ENCODE measurements around the gene IFNA6.
"Not testable (repeated sequence)": the region's sequence is repeated elsewhere in the genome, so short reads cannot be mapped to it uniquely, and the experiment has no call there.

Gene IFNA6

DNA sequence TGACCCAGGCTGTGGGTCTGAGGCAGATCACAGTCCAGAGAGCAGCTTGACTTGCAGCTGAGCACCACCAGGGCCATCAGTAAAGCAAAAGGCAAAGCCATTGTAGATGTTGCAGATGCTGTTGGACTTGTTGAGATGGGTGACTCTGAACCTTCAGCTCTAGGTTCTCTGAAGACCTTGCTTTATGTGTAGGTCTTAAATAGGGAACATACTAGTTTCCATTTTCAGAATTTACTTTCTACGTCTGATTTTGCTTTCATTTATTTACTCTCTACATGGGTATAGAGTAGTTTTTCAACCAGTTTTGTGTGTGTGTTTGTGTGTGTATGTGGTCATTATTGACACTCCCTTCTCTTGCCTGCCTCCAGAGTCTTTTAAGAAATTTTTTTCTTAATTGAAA lies at the start of gene IFNA6:
Gene IFNA6, minus strand, starts transcription at position 101 of the 400 bp plus-strand sequence. Its CDS starts 0 bp downstream, at position 101.
- no peak for DNase-seq

DNA sequence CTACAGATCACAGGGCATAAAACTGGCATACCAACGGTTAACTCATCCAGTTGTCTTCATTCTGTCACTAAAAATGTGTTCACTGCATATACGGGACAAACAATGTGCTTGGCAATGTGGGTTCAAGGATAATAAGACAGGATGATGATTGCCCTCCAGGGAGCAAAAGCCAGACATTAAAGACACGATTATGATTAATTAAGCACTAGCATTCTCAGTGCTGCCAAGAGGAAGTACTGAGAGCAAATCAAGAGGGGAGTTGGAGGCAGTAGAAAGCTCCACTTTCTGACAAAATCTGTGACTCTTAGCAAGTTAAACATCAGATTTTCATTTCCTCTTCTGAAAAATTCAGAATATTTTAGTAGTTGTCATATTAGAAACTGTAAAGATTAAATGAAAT lies 49.3 kb upstream of the IFNA6 start:
- DNase-seq, result no peak

DNA sequence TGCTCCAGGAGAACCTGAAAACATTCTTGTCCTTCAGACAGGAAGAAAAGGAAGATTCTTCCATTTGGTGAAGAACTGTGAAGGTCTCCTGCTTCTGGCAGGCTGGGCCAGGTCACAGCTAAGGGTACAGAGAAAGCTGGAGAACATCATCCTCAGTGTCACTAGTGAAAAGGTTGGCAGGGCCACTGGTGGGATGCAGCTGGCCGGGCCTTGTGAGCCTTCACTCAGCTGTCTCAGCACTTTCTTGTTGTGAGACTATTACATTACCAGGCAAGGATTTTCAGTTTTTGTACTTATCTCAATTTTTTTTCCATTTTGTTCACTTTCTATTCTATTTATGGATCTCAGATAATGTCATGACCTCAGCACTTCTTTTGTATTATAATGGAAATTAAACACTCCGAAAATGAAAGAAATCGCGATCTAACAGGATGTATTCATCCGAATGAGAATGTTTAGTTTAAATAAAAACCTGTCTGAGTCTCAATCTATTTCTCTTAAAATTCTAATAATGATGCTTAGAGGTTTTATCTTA lies 48.3 kb upstream of the IFNA6 start:
- DNase-seq, result no peak

DNA sequence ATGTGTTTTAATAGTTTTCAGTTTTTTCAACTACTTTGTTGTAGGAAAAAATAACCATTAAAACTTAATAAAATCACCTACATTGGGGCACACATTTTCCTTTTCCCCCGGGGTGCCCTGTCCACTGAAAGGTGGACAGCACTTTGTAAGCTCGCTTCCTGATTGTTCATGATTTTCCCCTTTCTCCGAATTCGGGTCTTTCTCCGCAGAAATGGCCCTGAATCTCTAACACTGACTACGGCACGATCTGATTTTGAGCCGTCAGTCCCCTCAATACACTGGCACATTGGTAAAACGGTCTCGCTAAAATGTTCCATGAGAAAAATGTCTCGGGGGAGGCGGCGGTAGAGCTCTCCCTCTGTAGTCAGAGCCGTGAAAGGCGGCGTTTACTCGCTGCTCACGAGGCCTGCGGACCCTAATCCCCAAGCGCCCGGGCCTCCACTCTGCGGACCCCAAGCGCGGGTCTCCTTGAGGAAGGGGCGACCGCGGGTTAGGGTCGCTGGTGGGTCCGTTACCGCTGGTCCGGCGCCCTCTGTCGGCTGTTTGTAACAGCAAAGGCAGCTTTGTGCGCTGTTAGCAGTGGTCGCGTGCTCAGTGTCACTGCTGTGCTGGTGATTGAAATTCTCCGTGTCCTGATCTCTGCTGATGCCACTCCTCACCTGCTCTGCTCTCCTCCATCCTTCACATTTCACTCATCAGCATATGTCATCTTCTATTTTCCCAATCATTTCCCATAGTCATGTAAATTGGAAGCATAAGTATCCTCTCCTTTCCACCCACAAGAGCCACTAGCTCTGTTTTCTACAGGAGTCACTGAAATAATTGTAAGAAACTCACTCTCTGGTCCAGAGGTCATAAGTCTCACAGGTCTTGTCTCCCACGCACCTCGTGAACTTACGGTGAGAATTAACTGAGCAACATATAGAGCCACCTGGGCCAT lies 45.4 kb upstream of the IFNA6 start:
- DNase-seq, result peak; percentile 79

DNA sequence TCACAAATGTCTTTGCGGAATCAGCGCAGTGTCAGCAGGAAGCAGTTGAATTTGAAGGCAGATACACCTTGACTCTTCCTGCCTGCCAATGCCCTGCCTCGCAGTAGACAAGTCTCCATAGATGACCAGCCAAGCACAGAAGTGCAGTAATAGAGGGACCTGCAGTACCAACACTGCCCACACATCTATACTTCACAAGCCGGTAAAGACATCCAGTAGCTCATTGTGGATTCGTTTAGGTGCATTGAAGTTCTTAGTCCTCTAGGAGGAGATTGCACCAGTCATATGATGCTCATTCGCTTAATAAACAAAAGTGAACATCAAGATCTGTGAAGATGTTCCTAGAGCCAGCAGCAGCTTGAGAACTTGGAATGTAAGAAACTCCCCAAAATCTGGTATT lies 41.6 kb upstream of the IFNA6 start:
- DNase-seq, result no peak

DNA sequence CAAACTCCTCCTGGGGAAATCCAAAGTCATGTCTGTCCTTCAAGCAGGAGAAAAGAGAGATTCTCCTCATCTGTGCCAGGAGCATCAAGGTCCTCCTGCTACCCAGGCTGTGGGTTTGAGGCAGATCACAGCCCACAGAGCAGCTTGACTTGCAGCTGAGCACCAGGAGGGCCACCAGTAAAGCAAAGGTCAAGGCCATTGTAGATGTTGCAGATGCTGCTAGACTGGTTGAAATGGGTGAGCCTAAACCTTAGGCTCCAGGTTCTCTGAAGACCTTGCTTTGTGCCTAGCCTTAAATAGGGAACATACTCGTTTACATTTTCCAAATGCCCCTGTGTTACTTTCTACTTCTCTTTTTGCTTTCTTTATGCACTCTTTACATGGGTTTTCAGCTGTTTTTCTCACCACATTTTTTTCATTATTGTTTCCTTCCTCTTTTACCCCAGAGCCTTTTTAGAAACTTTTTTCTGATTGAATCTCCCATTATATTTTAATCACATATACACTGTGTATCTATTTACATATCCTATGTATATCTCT lies 34.5 kb upstream of the IFNA6 start, which contains the start of gene IFNA2:
Gene IFNA2, minus strand, starts transcription at position 268 of the 540 bp plus-strand sequence. Its CDS starts 69 bp downstream, at position 199.
- no peak for DNase-seq

DNA sequence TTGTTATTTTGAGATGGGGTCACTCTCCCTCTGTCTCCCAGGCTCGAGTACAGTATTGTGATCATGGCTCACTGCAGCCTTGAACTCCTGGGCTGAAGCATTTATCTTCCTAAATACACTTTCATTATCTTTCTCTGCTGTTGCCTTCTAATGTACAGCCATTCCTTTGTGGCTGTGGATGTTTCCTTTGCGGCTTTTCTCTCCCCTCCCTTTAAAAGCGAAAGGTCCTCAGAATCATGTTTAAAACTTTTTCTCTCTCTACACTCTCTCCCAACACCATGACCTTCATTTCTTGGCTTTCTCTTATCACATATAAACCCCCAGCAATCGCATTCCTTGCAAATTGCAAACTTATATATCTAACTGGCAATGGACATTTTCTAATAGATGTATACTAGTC lies 32.9 kb upstream of the IFNA6 start:
- no peak for DNase-seq

DNA sequence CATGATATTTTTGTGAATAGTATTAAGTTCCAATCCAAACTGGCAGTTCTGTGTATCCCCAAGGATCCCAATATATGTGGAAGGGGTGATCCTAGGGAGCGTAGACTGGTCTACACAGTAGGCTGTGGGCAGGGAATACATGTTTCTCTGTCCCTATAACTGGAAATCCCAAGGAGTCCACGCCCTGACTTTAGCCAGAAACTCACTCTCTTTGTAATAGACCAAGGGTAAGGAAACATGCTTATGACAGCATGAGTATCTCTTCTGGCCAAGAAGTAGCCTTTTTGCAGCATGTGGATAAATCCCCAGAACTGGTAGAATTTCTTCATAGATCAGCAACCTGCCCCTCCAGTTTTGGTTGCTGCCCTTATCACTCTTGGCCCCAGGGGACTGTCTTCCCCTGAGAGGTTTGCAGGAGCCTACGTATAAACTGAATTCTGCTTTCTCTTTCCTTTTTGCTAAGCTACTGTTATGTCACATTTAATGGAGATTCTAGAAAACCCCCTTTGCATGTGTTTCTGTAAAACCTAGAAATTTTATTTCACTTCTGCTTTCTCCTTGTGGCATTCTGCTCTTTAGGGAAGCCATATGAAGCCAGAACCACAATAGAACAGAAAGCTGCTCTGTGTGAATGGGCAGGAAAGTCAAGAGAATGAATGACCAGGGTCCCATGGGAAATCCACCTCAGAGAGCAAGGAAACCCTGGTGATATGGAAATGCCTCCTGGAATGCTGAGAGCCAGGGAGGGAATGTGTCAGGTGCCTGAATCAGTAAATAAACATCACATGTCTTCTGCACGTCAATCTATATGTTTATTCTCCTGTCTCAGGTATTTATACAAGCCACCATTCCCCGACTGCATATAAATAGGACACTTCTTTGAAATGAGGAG lies 31.0 kb upstream of the IFNA6 start:
- no peak for DNase-seq

DNA sequence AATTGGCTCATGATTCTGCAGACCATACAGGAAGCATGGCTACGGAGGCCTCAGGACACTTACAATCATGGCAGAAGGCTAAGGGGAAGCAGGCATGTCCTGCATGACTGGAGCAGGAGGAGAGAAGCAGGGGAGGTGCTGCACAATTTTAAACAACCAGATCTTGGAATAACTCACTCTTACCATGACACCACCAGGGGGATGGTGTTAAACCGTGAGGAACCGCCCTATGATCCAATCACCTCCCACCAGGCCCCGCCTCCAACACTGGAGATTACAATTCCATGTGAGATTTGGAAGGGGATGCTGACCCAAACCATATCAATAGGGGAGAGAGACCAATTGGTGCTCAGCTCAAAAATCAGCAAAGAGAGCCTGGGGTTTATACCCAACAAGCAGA lies 20.8 kb upstream of the IFNA6 start:
- DNase-seq, result not testable (repeated sequence)

DNA sequence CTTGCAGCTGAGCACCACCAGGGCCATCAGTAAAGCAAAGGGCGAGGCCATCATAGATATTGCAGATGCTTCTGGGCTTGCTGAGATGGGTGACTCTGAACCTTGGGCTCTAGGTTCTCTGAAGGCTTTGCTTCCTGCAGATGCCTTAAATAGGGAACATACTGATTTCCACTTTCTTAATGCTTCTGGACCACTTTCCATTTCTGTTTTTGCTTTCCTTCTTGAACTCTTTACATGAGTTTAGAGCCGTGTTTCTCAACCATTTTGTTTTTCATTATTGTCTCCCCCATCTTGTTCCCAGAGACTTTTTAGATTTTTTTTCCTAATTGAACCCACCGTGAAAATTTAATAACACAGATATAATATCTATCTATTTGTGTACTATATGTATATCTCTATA lies 17.3 kb upstream of the IFNA6 start, which contains the start of gene IFNA13:
Gene IFNA13, minus strand, starts transcription at position 101 of the 400 bp plus-strand sequence. Its CDS starts 47 bp downstream, at position 54.
- DNase-seq, result no peak

DNA sequence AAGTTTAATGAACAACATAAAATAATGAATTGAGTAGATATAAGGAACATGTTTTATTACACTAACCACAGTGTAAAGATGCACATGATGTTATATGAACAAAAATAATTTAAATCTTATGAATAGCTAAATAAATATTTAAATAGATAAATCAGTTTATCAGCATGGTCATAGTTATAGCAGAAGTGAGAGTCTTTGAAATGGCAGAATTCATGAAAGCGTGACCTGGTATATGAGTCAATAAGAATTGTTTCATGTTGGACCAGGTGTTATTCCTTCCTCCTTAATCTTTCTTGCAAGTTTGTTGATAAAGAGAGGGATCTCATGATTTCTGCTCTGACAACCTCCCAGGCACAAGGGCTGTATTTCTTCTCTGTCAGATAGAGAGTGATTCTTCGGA lies 16.5 kb upstream of the IFNA6 start:
- DNase-seq, result not testable (repeated sequence)

DNA sequence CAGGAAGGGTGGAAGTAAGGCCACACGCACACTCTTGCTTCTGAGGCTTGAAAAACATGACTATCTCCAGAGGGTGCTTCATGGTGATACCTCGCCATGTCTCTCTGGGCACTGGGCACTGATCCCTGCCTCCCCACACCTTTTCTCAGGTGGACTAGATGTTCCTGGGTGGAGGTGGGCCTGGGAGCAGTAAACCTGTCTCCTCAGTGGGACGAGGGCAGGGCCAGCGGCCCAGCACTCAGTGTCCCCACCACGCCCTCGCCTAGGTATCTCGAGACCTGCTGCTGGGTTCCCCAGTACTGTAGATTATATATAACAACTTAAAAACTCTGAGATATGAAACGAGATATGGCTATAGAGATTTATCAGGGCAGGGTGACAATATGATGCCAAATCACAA lies 11.6 kb upstream of the IFNA6 start:
- no peak for DNase-seq

DNA sequence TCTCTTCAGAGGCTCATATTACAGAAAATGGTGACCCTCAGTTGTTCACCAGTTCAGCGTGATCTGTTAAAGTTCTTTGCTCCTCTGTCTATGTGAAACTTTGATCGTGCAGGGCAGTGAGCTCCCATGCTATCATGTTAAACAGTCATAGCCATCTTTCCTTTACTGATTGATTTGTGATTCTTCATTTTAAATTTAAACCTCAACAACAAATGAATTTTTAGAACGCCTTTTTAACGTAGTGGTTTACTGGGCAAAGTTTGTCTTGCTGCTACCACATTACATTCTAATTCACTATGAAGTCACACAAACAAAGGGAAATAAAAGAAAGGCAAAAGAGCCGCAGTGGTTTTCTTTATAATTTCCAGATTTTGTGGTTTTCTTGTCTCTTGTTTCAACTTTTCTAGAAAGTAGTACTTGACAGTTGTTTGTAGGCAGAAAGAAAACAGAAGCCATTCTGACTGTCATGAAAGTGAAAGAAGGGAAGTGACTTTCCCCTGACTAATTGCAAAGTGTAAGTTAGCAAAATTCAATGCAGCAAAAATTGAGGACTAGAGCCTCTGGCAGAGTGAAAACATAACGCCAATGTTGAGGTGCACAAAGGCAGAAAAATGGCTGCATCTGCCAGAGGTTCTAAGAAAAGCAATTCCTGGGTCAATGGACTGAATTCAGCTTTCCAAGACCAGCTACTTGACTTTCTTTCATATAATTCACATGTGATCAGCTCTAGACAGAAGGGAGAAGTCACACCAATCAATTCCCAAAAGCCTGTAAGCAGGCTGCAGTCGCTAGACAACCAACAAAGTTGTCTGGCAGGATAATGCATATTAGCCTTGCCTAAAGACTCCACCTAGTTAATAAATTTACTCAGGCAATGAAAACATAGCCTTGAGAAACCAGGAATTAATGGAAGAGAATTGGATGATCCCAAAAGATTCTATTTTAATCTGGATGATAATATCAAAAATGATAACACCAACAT lies 7.1 kb upstream of the IFNA6 start:
- DNase-seq, result no peak

DNA sequence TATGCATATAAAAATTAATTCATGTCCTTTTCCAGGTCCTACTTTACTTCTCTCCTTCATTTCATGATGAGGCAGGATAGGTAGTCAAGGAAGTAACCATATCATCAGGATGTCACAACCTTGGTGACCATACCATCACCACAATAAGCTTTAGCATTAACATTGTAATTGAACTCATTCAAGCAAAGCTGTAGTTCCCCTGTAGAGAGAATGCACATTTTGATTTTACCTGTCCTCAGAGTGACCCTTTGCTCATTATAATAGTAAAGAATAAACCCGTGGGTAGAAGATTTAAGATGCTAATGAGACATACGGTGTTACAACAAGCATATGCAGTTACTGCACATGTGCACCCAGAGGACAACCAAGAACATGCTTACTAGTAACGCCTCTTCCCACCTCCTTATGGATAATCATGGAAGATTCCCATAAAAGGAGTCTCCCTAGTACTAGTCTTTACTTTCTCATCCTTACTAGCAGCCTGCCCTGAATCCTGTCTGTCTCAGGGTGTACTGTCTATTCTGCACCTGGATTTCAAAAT lies 2.2 kb downstream of the IFNA6 start:
- no peak for DNase-seq

DNA sequence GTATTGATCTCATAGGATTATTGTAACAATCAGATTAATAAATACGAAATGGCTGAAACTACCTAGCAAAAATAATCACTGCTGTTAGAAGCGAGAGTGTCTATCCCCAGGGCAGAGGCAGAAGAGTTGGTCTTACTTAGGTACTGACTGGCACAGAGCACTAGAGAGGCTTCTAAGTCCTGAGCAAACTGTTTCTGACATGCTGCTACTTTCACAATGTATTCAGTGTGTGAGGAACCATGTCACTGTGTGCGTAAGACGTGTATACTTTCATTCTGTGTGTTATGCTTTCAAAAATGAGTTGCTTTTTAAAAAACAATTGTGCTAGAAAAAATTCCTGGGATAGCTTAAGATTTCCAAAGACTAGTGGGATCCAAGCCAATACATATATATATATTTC lies 10.0 kb downstream of the IFNA6 start:
- DNase-seq, result no peak

DNA sequence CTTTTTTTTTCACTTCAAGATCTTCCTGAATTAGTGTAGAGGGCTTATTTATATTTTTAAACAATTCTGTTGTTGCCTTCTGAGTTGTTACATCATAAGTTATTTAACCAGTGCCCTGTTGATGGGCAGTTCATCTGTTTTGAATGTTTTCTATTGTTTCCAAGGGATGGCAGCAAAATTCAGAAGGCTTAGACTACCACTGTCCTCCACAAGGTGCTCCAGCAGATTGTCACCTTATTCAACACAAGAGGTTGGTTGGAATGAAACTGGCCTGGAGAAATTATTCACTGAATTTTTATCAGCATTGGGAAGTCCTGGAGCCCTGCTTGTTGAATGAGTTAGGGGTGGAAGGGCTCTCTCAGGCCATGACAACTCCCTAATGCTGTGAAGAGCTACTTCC lies 14.2 kb downstream of the IFNA6 start:
- DNase-seq, result no peak

DNA sequence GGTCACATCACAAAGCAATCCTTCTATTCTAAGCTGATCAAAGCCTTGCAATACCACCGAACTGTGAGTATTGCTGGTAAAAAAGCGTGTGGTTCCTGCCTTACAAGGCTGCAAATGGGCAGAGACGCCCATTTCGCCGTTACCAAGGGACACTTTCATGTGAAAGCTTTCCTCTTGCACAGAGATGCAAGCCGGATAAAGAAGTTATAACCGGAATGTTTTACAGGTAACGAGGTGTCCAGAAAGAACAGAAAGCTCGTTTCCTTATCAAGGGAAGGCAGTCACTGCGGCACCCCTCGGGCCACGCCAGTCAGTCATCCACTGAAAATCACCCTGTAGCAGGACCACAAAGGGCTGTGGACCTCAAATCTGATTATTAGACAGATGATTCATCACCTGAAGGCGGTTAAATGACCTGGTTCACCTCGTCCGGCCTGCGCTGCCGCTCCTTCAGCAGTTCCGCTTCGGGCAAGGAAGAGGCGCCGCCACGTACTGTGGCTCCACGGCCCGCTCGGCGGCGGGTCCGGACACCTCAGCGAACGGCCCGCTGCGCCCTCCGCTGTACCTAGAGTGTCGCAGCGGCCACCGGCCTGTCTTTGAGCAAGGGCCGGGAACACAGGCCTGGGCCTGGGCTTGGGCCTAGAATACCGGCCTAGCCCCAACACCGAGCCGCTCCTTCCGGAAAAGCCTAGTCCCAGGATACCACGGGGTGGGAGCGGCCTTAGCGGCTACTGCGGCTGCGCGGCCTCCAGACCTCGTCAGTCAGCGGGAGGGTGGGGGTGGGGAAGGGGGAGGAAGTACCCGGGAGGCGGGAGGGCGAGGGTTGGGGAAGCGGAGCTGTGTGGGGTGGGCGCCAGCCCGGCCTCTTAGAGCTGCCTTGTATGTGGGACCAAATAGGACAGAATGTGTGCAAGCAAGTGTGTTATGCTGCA lies 15.7 kb downstream of the IFNA6 start, which contains the start of gene KLHL9:
Gene KLHL9, minus strand, starts transcription at position 704 of the 932 bp plus-strand sequence. Its CDS starts 545 bp downstream, at position 159.
- DNase-seq, result peak; percentile 90

DNA sequence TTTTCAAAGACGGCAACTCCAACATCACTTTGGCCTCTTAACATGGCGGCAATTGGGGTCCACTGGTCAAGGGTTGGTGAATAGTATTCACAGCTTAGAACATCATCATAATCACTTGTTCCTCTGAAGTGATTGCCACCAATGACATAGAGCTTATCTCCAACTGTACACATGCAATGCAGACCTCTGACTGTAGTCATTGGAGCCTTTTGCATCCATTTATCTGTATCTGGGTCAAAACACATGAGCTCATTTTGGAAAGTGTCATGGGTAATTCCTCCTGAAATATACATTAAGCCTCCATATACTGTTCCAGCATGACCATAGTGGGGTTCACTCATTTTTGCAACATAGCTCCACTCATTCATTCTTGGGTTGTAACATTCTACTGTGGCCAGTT lies 17.5 kb downstream of the IFNA6 start:
- no peak for DNase-seq

DNA sequence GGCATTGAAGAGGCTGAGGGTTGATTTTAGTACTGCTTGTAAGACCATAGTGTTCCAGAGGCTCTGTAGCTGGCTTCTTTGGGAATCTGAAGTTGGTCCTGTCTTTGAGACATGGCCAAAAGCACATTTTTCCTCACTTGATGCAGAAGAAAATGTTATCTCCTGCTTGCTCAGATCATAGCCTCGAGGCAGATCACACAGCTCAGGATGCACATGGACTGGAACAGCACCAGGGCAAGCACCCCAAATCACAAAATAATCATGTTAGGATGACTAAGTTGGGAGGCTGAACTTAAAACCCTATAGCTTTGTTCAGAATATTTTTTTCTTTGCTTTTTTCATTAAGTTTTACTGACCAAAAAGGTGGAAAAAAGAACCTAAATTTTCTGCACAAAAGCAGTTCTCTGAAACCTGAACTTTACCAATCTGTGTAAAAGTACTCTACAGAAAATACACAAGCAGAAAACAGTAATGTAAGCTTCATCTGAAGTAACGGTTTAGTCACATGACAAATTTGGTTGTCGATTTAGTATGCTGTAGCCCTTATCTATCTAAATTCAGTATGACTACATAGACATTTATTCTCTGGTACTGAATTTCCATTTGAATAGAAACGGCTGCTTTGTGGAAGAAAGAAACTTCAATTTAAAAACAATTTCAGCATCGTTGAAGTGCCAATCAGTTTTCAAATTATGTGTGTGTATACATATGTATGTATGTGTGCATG lies 18.8 kb downstream of the IFNA6 start:
- DNase-seq, result no peak

Measured in stimulated activated CD8-positive, alpha-beta memory T cell treated with anti-CD3 and anti-CD28 coated beads, Interleukin-4, amount 100 ng/mL, for 48 hours (primary cell).